GM19328 (cell line): ENCODE data around the gene ZDHHC11B.
"Not testable (repeated sequence)": the region's sequence is repeated elsewhere in the genome, so short reads cannot be mapped to it uniquely, and the experiment has no call there.

Source experiments
- ATAC-seq: cut with Tn5 transposase; IDR thresholded peaks from one replicate; pipeline ENCODE4 v1.9.1; 2021; ENCODE audit warnings: mild to moderate bottlenecking, moderate library complexity; ENCODE audit not compliant: unreplicated experiment

ZDHHC11B gene

GRCh38 chr5:688348-689010, 96.0 kb downstream of the ZDHHC11B start:
- not testable (repeated sequence) for ATAC-seq

DNA sequence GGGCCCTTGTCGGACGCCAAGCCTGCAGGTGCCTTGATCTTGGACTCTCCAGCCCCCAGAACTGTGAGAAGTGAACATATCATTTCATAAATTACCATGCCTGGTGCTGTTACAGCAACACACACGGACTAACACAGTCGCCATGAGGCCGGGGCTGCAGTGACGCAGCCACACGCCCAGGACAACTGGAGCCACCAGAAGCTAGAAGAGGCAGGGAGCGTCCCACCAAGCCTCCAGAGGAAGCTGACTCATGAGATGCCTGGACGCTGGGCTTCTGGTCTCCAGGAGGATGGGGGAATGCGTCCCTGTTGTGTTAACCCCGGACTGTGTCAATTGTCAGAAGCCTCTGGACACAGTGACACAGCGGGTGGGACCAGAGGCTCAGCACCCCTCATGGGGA, 97.6 kb downstream of the ZDHHC11B start:
- not testable (repeated sequence) for ATAC-seq

DNA sequence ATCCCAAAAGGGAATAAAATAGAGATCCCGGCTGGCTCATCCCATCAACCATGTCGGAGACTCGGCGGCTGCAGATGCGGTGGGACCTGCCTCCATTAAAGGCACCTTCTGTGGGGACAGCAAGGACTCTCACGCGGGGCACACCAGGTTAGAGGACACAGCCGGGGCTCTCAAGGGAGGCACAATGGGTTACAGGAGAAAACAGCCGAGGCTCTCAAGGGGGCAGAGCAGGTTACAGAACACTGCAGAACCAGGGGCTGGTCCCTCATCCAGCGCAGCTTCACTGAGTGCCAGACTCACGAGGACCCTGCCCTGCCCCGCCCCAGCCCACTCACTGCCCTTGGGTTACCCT, 98.4 kb downstream of the ZDHHC11B start:
- ATAC-seq, result not testable (repeated sequence)

DNA sequence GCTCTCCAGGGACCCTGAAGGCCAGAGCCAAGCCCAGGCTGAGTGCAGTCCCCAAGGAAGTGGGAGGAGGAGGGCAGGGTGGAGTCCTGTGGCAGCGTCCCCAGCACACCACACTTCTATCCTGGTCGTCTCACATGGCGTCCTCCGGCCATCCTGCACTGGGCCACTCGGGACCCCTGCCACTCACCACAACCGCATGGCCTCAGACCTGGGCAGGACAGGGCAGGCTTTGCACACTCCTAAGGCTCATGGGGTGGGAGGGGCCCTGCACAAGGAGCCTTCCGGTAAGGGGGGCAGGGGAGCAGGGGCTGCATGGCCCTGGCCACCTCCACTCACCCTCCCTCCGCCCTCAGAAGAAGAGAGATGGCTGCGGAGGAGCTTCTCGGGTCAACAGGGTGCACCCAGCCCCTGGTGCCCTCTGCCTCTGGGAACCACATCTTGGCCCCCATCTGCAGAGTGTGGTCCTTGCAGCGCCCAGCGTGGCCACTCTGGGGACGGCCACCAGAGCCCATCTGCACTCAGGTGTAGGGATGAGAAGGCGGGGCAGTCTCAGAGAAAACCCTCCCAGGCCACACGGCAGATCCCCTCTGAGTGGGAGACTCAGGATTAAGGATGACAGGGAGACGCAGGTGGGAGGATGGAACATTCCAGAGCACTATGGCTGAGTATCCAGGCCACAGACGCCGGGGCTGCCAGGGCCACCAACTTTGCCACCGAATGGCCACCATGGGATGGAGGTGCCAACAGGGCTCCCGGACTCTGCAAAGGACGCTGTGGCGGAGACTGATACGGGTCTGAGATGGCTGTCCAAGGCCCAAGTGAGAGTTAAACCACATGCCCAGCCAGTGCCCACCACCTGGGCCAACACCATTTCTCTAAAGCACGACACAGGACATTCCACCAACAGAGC, 99.0 kb downstream of the ZDHHC11B start:
- ATAC-seq, result no peak

DNA sequence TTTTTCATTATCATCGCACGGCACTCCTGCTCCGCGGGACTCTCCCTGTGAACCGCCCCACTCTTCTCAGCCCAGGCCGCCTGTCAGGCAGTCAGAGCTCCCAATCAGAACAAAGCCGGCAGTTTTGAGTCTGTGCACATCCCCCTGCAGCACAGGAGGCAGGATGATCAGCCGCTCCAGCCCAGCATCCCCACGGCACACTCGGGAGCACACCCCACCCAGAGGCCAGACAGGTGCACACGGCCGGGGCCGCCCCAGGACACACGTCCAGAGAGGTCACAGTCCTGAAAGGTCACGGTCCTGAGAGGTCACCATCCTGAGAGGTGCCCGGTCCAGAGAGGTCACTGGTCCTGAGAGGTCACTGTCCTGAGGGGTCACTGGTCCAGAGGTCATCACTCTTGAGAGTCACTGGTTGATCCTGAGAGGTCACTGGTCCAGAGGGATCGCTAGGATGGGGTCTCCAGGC, 99.7 kb downstream of the ZDHHC11B start:
- no peak for ATAC-seq

DNA sequence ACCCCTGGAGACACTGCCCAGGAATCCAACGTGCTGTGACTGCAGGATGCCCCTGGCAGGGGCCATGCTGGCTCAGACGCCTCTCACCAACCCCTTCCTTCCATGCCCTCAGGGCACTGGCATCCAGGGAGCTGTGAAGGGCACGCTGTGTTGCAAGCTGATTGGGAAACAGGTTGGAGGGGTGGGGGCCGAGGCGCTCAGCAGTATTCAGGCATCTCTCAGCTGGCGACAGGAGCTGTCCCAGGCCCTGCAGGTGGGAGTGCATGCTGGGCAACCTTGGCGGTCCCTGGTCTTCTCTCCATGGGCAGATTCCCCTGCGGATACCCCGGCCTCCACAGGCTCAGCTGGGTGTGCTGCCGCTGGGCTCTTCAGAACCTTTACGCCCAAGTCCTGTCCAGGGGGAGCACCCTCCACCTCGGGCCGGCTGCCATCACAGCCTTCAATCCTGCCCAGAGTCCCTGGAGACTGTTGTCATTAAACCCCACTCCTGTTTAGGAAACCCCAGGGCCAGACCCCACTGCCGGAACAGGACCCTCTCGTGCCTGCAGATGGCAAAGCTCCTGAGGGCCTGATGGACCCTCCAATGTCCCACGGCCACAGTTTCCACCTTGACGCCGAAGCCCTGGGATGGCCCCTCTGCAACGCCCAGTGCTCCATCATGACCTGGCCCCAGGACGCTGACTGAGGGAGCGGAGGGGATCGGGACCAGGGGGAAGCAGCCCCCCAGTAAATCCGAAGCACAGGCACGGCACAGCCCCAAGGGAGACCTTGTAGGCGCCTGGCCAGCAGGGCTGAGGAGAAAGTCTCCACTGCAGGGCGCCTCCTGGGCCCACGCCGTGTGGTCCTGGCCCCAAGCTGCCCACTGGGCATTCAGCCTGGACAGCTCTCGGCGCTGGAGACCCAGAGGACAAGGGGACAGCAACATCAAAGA, 100.7 kb downstream of the ZDHHC11B start:
- ATAC-seq, result no peak

GRCh38 chr5:682651-683358, 101.7 kb downstream of the ZDHHC11B start:
- ATAC-seq, result not testable (repeated sequence)

DNA sequence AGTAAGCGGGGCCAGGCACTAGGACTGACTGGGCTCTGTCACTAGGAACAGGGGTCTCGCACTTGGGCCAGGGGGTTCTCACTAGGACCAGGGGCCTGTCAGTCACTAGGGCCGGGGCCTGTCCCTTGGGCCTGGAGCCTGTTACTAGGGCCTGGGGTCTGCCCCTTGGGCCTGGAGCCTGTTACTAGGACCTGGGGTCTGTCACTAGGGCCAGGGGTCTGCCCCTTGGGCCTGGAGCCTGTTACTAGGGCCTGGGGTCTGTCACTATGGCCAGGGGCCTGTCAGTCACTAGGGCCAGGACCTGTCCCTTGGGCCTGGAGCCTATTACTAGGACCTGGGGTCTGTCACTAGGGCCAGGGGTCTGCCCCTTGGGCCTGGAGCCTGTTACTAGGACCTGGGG, 102.3 kb downstream of the ZDHHC11B start:
- not testable (repeated sequence) for ATAC-seq

- not testable (repeated sequence) for ATAC-seq
Observed at GRCh38 chr5:681317-682191, 103.0 kb downstream of the ZDHHC11B start.

- not testable (repeated sequence) for ATAC-seq
Observed at GRCh38 chr5:680836-681235, 103.7 kb downstream of the ZDHHC11B start.

DNA sequence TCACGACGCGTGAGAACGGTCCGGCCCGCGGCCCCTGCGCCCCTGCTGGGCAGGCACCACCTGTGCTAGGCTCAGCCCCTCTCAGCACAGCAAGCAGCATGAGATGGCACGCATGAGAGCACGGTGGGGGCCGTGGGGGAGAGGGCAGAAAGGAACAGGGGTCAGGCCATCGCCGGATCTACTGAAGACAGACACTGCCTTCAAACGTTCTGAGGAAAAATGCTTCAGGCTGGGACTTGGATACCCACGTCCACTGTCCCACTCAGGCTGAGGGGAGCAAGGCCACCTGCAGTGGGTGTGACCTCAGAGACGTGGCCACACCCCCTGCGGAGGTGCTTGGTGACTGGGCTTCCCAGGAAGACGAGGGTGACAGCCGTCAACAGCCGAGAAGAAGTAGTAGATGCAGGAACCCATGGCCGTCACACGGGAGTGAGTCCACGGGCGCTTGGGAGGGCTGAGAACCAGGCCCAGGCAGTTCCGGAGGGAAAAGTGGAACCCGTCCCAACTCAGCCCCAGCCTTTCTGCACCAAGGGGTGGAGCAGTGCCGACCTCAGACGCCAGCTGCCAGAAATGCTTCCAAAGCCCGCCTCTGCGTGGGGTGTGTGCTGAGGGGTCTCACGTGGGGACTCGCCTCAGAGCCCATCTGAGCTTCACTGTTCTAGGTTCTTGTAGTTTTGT, 104.3 kb downstream of the ZDHHC11B start:
- not testable (repeated sequence) for ATAC-seq

DNA sequence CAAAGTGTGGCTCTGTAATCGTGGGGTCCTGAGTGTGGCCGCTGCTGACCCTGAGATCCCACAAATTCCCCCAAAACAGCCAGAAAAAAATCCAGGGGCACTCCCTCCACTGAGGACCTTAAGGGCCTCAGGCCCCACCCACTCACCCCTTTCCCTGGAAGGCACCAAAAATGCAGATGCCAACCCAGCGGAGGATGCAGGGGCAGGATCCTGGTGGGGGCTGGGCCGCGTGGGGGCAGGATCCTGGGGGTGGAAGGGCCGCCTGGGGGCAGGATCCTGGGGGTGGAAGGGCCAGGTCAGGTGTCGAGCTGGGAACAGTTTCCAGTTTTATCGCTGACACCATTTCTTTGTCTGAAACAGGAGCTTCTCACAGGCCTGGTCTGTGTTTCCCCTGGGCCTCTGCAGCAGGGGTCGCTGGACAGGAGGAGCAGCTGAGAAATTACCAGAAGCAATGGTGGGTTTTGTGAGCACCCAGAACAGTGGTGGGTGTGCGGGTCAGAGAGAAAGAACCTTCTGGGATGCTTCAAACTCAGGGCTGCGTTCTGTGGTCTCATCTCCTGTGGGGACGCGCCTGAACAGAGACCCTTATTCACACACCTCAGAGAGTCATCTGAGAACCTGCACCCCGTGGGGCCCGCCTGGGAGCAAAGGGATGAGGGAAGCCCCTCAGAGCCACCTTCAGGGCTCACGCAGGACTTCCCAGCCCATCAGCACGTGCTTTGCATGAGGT, 105.2 kb downstream of the ZDHHC11B start:
- not testable (repeated sequence) for ATAC-seq

DNA sequence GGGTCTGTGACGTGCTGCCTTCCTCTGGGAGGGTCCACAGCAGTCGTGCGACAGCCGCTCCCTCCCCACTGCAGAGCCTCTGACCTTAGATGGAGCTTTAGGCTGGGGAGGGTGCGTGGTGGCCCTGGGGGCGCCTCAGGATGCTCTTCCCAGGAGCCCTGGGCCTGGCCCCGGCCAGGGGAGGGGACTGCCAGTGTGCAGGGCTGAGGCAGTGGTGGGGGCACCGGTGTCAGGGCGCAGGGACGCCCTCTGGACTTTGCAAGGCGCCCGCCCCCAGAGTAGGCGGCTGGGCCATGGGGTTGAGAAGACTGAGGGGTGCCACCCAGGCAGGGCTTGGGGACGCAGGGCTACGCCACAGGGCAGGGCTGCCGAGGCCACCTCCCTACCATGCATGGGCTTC, 106.0 kb downstream of the ZDHHC11B start:
- not testable (repeated sequence) for ATAC-seq

- no peak for ATAC-seq
Observed at GRCh38 chr5:677131-678101, 107.1 kb downstream of the ZDHHC11B start.

GRCh38 chr5:676699-677076, 107.8 kb downstream of the ZDHHC11B start:
- ATAC-seq, result no peak

DNA sequence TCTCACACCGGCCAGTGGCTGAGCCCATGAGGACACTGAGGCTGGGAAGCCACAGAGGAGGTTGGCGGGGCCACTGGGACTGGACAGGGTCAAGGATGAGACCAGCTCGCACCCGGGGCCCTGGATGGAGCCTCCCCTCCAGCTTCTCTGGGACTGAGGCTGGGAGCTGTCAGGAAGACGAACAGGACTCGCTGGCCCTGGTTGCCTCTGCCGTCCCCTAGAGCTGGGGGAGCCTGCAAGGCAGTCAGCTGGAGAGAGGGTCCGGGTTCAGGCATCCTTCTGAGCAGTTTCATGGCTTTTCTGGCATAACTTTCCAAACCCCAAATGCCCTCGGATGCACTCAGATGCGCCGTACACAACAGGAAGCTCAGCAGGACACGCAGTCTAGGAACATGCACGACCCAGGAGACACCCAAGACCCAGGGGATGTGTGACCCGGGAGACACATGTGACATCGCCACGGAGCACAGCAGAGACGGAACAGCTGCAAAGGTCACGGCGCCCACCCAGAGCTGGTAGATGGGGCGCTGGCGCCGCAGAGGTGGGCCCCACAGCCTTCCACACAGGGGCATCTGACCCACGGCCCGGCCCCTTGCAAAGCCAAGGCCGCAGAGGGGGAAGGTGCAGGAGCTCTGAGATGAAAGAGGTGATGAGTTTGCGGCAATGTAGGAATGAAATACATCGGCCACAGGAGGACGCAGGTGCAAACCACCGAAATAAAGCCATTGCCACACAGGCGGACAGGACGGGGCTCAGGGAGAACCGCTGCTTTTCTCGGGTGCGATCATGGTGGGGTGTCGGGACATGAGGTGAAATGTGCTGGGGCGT, 108.4 kb downstream of the ZDHHC11B start:
- no peak for ATAC-seq
